ENCODE data around the gene PTPN14. TPM values are rescaled to one million over a fixed set of nuclear protein-coding genes. Genes with fewer than 3 reads are reported as not detected.

The PTPN14 gene
- polyA plus RNA-seq, 1 experiment, result 34.2 TPM

GRCh38 chr1:214425101-214425500, 126.3 kb downstream of the PTPN14 start:
- POLR2A ChIA-PET, result no interaction called here
- Histone ChIP-seq H3K27ac (ENCODE audit: low read depth, low read length) (no peak overlapping the region), H3K9me3 (ENCODE audit: control insufficient read depth, insufficient read depth, low read length) (no peaks in the 10 kb centered on the region), H3K4me3 (ENCODE audit: low read depth, low read length) (no peak overlapping the region), H3K27me3 (ENCODE audit: control insufficient read depth, insufficient read depth, low read length) (no peaks in the 10 kb centered on the region)
- no peak for DNase-seq (ENCODE audit: low read depth, low spot score)
- CTCF ChIA-PET, result no interaction called here
- TF ChIP-seq CTCF (IDR thresholded peaks at IDR 0.05; ENCODE audit: low read depth, low read length), result no peak

GRCh38 chr1:214423045-214423444, 128.4 kb downstream of the PTPN14 start:
- DNase-seq (ENCODE audit: low read depth, low spot score), result no peak
- ChIA-PET CTCF (no interaction called here), POLR2A (interaction anchor here (1.5 kb wide), 1 partner anchor 19 kb away, joined by 8 read pairs; no protein-coding TSS in a partner anchor)
- H3K9me3 ChIP-seq (ENCODE audit: control insufficient read depth, insufficient read depth, low read length), result no peaks in the 10 kb centered on the region
- no peak overlapping the region for H3K4me3 ChIP-seq (ENCODE audit: low read depth, low read length)
- no peak overlapping the region for H3K27ac ChIP-seq (ENCODE audit: low read depth, low read length)
- TF ChIP-seq CTCF (IDR thresholded peaks at IDR 0.05; ENCODE audit: low read depth, low read length), result no peak
- no peaks in the 10 kb centered on the region for H3K27me3 ChIP-seq (ENCODE audit: control insufficient read depth, insufficient read depth, low read length)

GRCh38 chr1:214422137-214422671, 129.2 kb downstream of the PTPN14 start:
- TF ChIP-seq CTCF (IDR thresholded peaks at IDR 0.05; ENCODE audit: low read depth, low read length), result no peak
- Histone ChIP-seq H3K4me3 (ENCODE audit: low read depth, low read length) (no peak overlapping the region), H3K27ac (ENCODE audit: low read depth, low read length) (peak overlapping the region; percentile 53), H3K27me3 (ENCODE audit: control insufficient read depth, insufficient read depth, low read length) (no peaks in the 10 kb centered on the region), H3K9me3 (ENCODE audit: control insufficient read depth, insufficient read depth, low read length) (no peaks in the 10 kb centered on the region)
- ChIA-PET POLR2A (interaction anchor here (0.6 to 1.5 kb wide), 2 partner anchors 18 to 30 kb away, joined by 4 to 8 read pairs; no protein-coding TSS in a partner anchor), CTCF (no interaction called here)
- peak; percentile 58 for DNase-seq (ENCODE audit: low read depth, low spot score)

GRCh38 chr1:214420833-214421232, 130.6 kb downstream of the PTPN14 start:
- Histone ChIP-seq H3K27ac (ENCODE audit: low read depth, low read length) (no peak overlapping the region), H3K27me3 (ENCODE audit: control insufficient read depth, insufficient read depth, low read length) (no peaks in the 10 kb centered on the region), H3K9me3 (ENCODE audit: control insufficient read depth, insufficient read depth, low read length) (no peaks in the 10 kb centered on the region), H3K4me3 (ENCODE audit: low read depth, low read length) (no peak overlapping the region)
- POLR2A ChIA-PET, result no interaction called here
- TF ChIP-seq CTCF (IDR thresholded peaks at IDR 0.05; ENCODE audit: low read depth, low read length), result no peak
- DNase-seq (ENCODE audit: low read depth, low spot score), result no peak
- CTCF ChIA-PET, result no interaction called here

GRCh38 chr1:214420341-214420740, 131.1 kb downstream of the PTPN14 start:
- POLR2A ChIA-PET, result no interaction called here
- Histone ChIP-seq H3K4me3 (ENCODE audit: low read depth, low read length) (no peak overlapping the region), H3K27ac (ENCODE audit: low read depth, low read length) (no peak overlapping the region), H3K27me3 (ENCODE audit: control insufficient read depth, insufficient read depth, low read length) (no peaks in the 10 kb centered on the region), H3K9me3 (ENCODE audit: control insufficient read depth, insufficient read depth, low read length) (no peaks in the 10 kb centered on the region)
- TF ChIP-seq CTCF (IDR thresholded peaks at IDR 0.05; ENCODE audit: low read depth, low read length), result no peak
- CTCF ChIA-PET, result no interaction called here
- DNase-seq (ENCODE audit: low read depth, low spot score), result no peak

Measured in AG04450 (cell line).